ENCODE results near the gene LIN37.
"Not testable (repeated sequence)": the region's sequence is repeated elsewhere in the genome, so short reads cannot be mapped to it uniquely, and the experiment has no call there.

Gene LIN37

DNA sequence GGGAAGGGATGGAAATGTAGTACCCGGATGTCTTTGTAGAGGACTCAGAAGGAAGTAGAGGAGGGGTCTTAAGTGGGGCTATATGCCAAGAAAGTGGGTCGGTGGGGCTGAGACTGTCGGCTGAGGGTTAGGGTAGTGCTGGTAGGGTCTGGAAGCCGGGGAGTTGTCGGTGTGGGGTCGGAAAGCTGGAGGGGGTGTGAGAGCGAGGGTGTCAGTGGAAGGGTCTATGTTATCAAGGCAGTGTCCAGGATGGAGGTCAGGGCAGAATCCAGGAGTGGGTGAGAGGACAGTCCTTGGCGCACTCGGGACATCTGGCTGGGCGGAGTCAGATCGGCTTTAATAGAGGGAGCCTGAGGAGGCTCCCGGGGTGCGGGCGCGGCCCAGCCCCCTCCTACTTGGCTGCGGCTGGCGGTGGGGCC is 6.8 kb downstream of the LIN37 start:
- DNase-seq, result no peak

DNA sequence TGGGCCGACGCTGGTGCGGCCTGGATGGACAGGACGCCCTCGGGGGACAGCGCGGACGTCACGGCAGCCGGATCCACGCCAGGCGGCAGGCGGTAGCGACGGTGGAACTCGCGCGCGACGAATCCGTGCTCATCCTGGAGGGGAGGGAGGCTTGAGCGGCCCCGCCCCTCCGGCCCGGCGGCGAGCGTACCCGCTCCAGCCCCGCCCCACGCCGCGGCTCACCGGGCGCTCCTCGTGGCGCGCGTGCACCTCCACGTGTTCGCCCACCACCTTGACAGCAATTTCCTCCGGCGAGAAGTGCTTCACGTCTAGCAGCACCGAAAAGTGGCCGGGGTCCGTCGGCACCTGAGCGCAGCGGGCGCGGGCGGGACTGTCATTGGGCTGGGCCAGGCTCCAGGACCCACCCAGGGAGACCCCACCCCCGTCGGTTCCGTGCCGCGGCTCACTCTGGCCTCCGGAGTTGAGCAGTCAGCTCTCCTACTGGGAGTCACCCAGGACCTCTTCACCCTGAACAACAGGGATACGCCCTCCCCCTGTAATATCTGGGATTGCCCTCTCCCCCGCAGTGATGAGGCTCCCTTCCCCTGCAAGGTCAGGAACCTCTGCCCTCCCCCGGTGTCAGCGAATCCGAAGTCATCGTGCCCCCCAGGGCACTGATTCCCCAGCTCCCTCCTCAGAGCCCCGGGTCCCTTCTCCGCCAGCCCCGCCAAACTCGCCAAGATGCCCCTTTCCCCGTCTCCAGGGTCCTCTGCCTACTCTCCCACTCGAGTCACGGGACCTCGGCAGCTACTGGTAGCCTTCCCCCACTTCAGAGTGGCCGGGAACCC is 7.4 kb downstream of the LIN37 start:
- DNase-seq, result no peak

DNA sequence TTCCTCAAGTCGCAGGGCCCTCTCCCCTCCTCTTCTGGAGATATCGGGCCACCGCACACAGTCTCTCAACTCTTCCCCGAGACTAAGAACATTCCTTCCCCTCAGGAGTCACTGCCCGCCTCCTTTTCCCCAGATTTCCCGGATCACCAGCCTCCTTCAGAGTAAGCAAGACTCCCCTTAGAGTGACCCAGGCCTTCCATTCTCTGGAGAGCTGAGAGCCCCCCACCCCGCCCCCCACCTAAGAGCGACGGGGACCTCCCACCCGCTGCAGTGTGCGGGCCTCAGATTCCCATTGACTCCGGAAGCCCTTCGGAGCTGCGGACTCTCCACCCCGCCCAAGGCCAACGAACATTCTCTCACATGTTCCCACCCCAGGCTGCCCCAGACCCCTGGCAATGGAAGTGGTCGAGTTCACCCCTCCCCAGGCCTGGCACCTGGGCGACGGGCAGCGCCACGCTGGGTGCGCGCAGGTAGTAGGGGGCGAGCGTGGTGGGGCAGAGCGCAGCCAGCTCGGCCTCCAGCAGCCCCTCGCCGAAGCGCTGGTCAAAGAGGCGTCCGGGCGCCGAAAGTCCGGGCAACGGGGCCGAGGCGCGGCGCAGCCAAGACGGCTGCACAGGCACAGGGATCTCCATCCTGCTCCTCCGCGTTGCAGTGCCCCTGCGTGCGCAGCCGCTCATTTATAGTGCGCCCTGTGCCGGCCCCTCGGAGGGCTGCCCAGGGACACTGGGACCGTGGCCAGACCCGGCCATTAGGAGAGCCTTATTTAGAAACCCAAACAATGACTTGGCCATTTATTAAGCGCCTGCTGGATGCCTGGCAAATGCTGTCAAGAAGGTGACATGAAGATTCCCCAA is 8.2 kb downstream of the LIN37 start, which contains the start of gene HSPB6:
Gene HSPB6 (minus strand): TSS at position 653 of the 854 bp plus-strand sequence. CDS start 21 bp downstream, at position 632.
- DNase-seq, result no peak

DNA sequence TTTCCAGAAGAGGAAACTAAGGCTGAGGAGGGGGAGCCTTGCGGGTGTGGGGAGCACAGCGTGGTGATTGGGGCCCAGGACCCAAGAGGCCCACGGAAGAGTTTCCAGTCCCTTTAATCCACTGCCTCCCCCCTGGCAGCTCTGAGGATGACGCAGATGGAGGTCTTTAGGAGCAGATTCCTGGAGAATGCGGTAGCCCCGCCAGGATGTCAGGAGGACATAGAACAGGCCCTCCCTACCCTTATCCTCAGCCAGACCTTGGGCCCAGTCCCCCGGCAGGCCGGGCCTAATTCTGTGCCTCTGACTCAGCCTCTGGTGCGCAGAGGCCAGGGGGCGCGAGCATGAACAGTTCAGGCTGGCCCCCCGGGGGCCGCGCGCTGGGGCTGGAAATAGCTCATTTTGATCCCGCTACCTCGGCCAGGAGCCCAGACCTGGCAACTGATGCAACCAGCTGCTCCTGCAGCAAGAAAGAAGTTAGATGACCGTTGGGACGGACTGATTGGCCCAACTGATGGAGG is 8.9 kb downstream of the LIN37 start:
- no peak for DNase-seq

DNA sequence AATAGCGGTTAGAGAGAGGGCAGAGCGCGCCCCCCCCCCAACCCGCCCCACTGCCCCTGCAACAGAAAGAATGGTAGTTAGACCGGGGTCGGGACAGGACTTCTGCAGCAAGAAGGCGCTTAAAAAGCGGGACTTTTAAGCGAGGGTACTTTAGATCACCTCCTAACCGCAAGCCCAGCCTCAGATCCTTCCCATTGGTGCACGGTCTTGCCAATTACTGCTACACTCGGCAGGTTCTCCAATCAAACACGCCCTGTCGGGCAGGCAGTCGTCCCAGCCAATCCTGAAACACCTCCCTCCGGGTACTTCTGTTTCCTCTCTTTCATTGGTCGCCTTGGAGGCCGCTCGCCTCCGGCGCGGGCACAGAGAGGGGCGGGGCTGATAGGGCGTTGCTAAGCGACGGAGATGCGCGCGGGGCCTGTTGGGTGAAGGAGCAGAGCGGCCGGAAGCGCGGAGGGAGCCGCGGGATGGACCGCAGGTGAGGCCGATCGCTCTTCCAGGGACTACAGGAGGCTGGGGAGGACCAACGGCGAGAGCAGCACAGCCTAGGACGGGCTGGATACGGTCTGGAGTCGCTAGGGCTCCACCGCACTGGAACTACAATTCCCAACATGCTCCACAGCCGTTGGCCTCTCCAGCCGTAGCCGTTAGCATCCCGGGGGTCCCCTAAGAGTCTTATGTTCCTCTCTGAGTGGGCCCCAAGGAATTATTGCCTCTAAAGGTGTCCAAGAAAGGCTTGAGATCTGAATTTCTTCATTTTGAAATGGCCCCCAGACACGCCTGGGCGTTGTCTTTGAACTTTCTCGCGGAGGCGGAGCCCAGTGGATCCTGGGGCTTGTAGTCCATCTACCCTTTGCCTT is 9.6 kb downstream of the LIN37 start, which contains the start of gene PROSER3:
Gene PROSER3 (plus strand): TSS at position 428 of the 860 bp plus-strand sequence. CDS start 40 bp downstream, at position 468.
- DNase-seq, result peak; percentile 97

DNA sequence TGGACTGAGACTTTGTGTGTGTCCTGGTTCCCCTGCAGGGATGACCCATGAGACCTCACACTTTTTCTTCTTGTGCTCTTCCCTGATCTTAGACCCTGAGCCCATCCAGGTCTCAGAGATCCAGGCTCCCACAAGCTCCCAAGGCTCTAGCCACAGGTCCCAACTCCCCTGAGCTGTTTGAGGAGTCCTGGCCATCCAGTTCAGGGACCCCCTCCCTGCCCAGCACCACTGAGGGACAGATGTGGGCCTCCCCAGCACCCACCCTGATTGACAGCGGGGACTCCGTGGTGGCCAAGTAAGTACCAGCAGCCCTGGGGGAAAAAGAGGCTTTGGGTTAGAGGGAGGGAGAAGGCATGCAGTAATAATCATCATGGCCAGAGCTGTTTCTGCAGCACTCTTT is 11.3 kb downstream of the LIN37 start:
- no peak for DNase-seq

DNA sequence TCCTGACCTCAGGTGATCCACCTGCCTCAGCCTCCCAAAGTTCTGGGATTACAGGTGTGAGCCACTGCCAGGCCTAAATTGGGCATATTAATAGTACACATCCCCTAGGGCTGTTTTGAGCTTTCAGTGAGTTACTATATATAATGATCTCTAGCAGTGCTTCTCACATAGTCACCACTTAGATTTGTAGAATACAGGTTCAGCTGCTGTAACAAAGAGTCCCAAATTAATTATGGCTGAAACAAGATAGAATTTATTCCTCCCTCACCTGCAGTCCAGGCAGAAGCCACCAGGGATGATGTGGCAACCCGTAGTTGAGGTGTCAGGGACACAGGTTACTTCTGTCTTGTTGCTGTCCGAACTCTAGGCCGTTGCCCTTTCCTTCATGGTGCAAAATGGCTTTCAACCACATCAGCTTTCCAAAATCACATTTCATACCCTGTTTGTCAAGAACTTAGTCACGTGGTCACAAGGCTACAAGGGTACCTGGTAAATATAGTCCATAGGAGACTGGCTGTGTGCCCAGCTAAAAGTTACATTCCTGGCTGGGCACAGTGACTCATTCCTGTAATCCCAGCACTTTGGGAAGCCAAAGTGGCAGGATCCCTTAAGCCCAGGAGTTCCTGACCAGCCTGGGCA is 12.5 kb downstream of the LIN37 start:
- no peak for DNase-seq

DNA sequence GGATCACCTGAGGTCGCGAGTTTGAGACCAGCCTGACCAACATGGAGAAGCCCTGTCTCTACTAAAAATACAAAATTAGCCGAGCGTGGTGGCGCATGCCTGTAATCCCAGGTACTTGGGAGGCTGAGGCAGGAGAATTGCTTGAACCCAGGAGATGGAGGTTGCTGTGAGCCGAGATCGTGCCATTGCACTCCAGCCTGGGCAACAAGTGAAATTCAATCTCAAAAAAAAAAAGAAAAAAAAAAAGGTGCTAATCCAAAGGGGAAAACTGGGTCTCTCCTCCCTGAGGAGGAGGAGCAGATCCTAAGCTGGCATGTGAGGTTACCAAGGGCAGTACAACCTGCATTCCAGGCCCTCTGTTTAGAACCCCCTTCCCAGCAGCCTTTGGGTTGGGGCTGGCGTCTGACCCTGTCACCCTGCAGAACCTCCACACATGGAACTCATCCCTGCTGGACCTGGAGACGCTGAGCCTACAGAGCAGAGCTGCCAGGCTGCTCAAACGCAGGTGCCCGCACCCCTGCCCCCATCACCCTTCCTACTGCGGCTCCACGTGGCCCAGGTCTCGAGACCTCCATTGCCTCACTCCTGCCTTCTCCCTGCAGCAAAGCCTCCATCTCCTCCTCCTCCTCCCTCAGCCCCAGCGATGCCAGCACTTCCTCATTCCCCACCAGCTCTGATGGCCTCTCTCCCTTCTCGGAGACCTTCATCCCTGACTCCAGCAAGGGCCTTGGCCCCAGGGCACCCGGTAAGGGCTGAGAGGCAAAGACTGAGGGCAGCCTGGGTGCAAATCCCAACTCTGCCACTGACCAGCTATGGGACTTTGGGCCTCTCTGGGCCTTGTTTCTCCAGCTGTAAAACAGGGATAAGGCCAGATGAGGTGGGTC is 16.3 kb downstream of the LIN37 start:
- no peak for DNase-seq

DNA sequence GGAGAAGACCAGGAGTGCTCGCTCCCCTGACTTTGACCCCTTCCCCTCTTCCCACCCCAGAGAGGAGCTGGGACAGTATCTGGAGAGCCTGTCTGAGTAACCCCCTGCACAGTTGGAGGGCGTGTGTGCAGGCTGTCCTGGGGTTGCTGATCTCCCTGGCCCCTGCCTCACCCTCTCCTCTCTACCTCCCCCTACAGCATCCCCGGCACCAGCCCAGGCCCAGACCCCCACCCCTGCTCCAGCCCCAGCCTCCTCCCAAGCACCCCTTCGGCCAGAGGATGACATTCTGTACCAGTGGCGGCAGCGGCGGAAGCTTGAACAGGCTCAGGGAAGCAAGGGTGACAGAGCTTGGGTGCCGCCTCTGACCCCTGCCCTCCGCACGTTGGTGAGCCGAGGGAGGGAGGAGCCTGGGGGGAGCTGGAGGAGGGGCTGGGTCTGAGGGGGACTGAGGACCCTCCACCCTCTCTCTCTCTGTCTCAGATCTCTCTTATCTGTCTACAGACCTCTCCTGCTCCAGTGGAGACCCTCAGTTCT is 18.3 kb downstream of the LIN37 start:
- no peak for DNase-seq

DNA sequence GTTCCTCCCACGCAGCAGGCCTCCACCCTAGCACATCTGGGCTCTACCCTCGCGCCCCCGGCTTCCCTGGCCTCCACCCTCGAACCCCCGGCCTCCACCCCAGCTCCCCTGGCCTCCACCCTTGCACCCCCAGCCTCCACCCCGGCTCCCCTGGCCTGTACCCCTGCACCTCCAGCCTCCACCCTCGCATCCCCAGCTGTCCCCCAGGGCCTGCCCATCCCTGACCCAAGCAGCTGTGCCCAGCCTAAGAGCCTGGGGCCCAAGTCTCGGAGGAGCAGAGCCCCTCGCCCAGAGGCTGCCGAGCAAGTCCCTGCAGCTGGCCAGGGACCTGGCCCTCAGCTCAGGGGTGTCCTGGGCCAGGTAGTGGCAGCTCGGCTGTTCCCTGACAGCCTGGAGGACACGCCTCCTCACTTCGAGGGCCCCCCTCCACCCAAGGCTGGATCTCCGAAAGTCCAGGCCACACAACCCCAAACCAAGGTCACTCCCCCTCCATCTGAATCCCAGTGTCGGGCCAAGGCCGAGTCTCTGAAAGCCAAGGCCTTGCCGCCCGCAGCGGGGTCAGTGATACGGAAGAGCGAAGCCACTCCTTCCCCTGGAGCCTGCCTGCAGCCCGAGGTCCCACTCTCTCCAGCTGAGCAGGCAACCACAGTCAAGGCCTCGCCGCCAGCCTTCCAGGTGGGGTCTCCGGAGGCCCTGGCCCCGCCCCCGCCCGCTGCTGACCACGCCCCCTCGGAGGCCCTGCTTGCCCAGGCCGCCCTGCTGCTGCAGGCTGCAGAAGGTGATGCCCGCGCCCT is 19.1 kb downstream of the LIN37 start:
- DNase-seq, result no peak

DNA sequence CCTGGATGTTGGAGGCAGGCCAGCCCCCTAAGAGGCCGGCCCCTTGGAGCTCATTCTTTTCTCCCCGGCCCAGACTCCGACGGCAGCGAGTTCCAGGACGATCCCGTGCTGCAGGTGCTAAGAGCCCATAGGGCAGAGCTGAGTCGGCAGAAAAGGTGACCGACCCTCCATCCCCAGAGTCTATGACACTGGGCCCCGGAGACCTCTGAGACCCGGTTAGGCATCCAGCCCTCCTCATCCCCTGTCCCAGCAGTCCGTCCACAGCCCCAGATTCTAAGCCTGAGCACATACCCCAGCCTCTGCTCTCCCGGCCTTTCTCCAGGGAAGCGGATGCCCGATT is 19.7 kb downstream of the LIN37 start:
- no peak for DNase-seq

DNA sequence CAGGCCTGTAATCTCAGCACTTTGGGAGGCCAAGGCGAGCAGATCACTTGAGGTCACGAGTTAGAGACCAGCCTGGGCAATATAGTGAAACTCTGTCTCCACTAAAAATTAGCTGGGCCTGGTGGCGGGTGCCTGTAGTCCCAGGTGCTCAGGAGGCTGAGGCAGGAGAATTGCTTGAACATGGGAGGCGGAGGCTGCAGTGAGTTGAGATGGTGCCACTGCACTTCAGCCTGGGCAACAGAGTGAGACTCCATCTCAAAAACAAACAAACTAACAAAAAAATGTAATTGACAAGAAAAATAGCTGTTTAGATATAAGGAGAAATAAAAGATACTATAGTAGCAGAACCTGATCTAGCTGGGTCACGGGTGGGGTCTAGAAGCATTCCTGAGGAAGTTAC is 24.0 kb downstream of the LIN37 start:
- DNase-seq, result not testable (repeated sequence)

DNA sequence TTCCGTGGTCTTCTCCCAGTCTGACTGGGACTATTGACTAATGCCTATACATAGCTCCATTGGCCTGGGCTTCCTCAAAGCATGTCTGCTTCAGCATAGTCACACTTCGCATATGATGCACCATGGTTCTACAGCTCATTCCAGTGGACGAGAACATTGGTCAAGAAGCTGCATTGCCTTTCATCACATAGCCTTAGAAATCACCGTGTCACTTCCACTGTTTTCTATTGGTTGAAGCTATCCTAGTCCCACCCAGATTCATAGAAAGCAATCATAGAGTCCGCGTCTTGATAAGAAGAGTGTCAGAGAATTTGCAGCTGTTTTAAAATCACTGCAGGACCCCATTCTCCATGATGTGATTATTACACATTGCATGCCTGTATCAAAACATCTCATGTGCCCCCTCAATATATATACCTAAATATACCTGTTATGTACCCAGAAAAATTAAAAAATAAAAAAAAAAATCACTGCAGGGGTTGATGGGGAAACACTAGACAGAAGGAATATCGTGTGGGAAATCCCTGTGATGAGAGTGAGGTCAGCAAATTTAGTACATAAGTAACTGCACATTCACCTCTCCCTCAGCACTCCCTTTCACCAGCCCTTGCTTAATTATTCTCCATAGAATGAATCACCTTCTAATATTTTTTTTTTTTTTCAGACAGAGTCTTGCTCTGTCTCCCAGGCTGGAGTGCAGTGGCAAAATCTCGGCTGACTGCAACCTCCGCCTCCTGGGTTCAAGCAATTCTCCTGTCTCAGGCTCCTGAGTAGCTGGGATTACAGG is 24.8 kb downstream of the LIN37 start:
- DNase-seq, result no peak

DNA sequence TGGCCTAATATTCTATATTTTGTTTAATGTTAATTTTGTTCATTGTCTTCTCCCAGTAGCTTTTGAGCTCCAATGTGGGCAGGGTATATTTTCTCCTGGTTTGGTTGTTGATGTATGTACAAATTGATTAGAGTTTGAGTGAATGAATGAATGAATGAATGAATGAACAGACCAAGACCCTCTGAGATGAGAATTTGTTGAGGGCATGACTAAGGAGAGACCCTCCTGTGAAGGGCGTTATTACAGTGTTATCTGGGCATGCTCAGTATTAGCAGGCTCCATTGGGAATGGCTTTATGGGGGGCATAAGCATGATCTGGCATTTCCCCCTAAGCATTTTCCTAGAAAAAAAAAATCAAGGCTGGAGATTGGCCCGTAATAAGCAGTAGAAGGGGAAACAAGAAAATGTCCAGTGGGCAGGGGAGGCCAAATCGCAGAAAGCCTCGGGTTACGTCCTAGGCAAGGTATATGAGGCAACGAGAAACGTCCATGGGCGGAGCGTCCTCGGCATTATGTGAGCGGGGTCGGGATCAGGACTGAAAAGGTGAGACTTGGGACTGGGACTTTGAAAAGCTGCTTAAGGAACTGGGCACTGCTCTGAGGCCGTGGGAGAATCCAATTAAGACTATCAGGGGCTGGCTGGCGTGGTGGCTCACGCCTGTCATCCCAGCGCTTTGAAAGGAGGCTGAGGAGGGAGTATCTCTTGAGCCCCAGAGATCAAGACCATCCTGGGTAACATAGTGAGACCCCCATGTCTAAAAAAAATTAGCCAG is 26.1 kb downstream of the LIN37 start:
- no peak for DNase-seq

DNA sequence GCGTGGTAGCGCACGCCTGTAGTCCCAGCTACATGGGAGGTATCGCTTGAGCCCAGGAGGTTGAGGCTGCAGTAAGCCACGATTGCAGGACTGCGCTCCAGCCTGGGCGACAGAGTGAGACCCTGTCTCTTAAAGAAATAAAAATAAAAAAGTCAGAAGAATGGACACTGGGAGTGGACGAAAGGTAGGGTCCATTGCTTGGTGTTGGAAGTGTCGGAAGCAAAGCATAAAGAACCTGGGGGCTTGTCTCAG is 26.6 kb downstream of the LIN37 start:
- no peak for DNase-seq

DNA sequence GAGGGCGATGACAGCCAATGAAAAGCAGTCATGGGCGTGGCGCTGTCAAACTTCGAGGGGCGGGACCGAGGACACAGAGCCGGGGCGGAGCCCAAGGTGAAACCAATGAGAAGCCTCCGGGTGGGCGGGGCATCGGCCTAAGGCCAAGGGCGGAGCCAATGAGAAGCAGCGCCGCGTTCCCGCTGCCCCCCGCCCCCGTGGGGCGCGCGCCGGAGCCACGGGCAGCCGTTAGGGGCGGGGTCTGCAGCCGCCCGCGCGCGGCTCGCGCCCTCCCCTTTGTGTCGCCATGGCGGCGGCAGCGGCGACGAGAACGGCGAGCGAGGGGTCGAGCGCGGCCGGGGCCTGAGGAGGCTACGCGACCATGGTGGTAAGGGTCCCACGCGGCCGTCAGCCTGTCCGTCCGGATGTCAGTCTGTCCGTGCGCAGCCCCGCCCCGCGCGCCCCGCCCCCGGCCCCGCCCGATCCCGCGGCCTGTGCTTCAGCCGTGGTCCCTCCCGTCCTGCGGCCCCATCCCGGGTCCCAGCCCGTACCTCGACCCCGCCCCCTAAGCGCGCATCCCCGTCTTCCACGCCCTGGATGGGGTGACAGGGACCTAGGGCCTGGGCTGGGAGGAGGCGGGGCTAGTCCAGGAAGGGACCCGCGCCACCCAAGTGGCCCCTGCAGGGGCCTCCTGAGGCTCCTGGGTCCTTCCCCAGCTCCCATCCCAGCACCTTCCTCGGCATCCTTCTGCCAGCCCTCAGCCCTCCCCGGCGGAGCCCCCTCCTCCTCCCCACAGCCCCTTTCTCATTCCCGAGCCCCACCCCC is 27.1 kb downstream of the LIN37 start, which contains the start of gene ARHGAP33:
Gene ARHGAP33 (plus strand): TSS at position 267 of the 804 bp plus-strand sequence. CDS start 95 bp downstream, at position 362.
- DNase-seq, result peak; percentile 98

DNA sequence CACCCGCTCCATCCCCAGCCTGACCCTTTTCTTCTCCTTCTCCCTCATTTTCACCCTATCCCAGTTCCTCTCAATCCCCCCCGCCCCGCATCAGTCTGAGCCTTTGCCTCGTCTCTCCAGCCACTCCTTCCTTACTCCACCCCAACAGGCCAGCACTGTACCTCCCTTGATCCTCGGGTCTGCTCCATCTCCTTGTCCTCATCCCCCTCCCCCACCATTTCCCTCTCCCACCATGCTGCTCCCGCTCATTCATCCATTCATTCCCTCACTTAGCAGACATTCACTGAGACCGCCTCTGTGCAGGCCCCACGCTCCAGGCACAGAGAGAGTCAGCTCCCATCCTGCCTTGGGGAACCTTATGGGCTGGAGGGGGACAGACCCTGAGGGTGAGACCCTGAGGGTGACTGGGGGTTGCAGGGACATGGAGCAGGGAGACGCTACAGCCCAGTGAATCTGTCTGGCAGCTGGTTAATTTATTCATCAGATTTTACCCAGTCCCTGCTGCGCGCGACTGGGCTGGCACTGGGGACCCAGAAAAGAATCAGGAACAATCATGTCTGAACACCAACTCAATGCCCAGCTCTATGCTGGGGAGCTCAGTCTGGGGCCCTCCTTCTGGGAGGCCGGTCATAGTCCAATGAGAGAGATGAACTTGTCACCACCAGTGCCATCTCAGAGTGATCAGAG is 27.9 kb downstream of the LIN37 start:
- DNase-seq, result no peak

Measured in RPMI8226 (cell line).